Activated T-cell treated with anti-CD3 and anti-CD28 coated beads, Interleukin-2, amount 50 U/mL, for 4 hours (primary cell): ENCODE measurements around the gene ZG16B. TPM values are rescaled to one million over a fixed set of nuclear protein-coding genes. Genes with fewer than 3 reads are reported as not detected.

Experiments used
- ATAC-seq, 2 donors: fragments of 200-7000 bp; cut with Tn5 transposase; one replicate each; pipeline ENCODE4 v1.10.0; 2021
- DNase-seq: peaks from one replicate; pipeline ENCODE4 v3.0.0-alpha.2; 2020
- H3K27me3 Mint-ChIP-seq: one replicate; pipeline ENCODE4 v1.8.0; 2021; ENCODE audit warnings: low read depth, mixed read lengths
- H3K36me3 Mint-ChIP-seq: one replicate; pipeline ENCODE4 v1.8.0; 2022; ENCODE audit warnings: mixed read lengths; ENCODE audit not compliant: insufficient read depth
- H3K4me1 Mint-ChIP-seq: one replicate; pipeline ENCODE4 v1.8.0; 2021; ENCODE audit warnings: low read depth, mixed read lengths
- H3K4me3 Mint-ChIP-seq: one replicate; pipeline ENCODE4 v1.8.0; 2021; ENCODE audit warnings: mild to moderate bottlenecking, moderate library complexity, mixed read lengths
- H3K9me3 Mint-ChIP-seq: one replicate; pipeline ENCODE4 v1.8.0; 2021; ENCODE audit warnings: mixed read lengths
- total RNA-seq, 3 donors: library from RNA; stranded (reverse); gene quantifications; one replicate each; pipeline ENCODE4 v1.2.1, GENCODE V29; 2021

The ZG16B gene
- total RNA-seq, 3 donors from 2014 or later, result 0.33 TPM; not detected in 2

DNA sequence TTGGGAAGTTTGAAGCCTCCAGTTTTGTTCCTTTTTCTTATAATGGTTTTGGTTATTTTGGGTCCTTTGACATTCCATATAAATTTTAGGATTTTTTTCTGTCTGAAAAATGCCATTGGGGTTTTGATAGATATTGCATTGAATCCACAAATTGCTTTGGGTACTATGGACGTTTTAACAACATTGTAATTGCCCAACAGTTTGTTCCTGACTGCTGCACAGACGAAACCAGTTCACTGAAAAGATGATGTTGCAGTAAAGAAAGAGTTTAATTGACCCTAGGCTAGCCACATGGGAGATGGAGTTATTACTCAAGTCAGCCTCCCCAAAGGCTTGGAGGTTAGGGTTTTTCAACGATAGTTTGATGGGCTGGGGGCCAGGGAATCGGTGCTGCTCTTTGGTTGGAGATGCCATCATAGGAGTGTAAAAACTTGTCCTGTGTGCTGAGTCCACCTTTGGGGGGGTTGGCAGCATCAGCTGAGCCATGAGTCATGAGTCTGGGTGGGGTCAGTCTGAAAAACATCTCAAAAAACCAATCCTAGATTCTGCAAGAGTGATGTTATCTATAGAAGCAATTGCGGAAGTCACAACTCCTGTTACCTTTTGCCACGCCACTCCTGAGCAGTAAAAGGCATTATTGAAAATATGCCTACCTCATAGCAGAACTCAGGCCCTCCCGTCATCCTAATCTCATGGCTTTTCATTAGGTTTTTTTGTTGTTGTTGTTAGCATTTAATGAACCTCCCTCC, 34.5 kb upstream of the ZG16B start:
- no peaks in the 10 kb centered on the region for H3K4me1 Mint-ChIP-seq
- H3K9me3 Mint-ChIP-seq, result no peaks in the 10 kb centered on the region
- H3K36me3 Mint-ChIP-seq, result no peaks in the 10 kb centered on the region
- H3K4me3 Mint-ChIP-seq, result no peak overlapping the region
- DNase-seq (no peak), ATAC-seq (no peak)
- peaks cover 26% of the 10 kb centered on the region for H3K27me3 Mint-ChIP-seq

DNA sequence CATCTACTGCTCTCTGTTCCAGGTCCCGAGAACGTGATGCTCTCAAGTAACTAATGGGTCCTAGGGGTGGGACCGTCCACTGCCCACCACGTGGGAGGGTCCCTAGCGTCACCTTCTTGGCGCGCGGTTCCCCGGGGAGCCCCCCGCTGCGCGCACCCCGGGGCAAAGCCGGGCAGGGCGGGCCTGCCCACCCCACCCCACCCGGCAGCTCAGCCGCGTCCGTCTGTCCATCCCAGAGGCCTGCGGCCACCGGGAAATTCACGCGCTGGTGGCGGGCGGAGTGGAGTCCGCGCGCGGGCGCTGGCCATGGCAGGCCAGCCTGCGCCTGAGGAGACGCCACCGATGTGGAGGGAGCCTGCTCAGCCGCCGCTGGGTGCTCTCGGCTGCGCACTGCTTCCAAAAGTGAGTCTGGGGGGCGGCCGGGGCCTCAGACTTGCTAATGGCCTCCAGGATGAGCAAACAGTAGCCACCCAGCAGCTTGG, 31.3 kb upstream of the ZG16B start:
- no peaks in the 10 kb centered on the region for H3K4me1 Mint-ChIP-seq
- ATAC-seq, result no peak
- H3K36me3 Mint-ChIP-seq, result no peaks in the 10 kb centered on the region
- no peak for DNase-seq
- peaks cover 10% of the 10 kb centered on the region for H3K9me3 Mint-ChIP-seq
- peaks cover 8% of the 10 kb centered on the region for H3K27me3 Mint-ChIP-seq
- no peak overlapping the region for H3K4me3 Mint-ChIP-seq

GRCh38 chr16:2799205-2799858, 30.8 kb upstream of the ZG16B start:
- peaks cover 8% of the 10 kb centered on the region for H3K27me3 Mint-ChIP-seq
- ATAC-seq, result no peak
- DNase-seq, result no peak
- peaks cover 12% of the 10 kb centered on the region for H3K9me3 Mint-ChIP-seq
- H3K4me3 Mint-ChIP-seq, result no peak overlapping the region
- H3K36me3 Mint-ChIP-seq, result no peaks in the 10 kb centered on the region
- H3K4me1 Mint-ChIP-seq, result no peaks in the 10 kb centered on the region

DNA sequence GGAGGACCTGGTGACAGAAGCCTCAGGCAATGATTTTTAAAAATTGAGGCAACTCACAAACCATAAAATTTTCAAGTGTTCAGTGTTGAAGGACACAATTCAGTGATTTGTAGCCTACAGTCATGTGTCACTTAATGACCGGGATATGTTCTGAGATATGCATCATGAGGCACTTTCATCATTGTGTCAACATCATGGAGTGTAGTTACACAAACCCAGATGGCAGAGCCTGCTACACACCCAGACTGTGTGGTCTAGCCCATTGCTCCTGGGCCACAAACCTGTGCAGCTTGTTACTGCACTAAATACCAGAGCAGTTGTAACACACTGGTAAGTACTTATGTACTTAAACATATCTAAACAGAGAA, 30.3 kb upstream of the ZG16B start:
- H3K4me1 Mint-ChIP-seq, result no peaks in the 10 kb centered on the region
- no peak for DNase-seq
- H3K9me3 Mint-ChIP-seq, result peaks cover 12% of the 10 kb centered on the region

DNA sequence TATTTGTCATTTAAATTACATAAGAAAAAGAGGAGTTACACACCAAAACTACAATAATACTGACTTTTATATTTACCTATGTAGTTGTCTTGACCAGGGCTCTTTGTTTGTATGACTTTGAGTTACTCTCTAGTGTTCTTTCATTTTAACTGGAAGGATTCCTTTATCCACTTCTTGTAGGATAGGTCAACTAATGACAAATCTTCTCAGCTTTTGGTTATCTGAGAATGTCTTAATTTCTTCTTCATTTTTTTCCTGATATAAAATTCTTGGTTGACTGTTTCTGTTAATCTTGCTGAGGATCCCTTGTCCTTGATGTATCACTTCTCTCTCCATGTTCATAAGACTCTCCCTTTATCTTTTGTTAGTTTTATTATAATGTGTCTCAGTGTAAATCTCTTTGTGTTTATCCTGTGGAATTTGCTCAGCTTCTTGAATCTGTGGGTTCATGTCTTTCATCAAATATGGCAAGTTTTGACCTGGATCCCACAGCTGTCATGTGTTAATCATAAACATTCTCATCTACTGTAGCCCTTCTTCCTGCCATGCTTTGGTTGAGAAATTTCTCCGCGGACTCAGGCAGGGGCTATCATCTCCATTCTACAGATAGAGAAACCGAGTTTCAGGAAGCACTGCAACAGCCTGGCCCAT, 26.4 kb upstream of the ZG16B start:
- Mint-ChIP-seq H3K4me1 (no peaks in the 10 kb centered on the region), H3K4me3 (no peak overlapping the region), H3K27me3 (peaks cover 14% of the 10 kb centered on the region), H3K9me3 (peaks cover 12% of the 10 kb centered on the region), H3K36me3 (no peaks in the 10 kb centered on the region)
- DNase-seq (no peak), ATAC-seq (no peak)

More for the DNA sequence above, 30.3 kb upstream of the ZG16B start:
- Mint-ChIP-seq H3K4me3 (no peak overlapping the region), H3K36me3 (no peaks in the 10 kb centered on the region), H3K27me3 (peaks cover 3% of the 10 kb centered on the region)
- no peak for ATAC-seq

GRCh38 chr16:2804728-2805127, 25.4 kb upstream of the ZG16B start:
- no peak overlapping the region for H3K4me3 Mint-ChIP-seq
- peaks cover 12% of the 10 kb centered on the region for H3K9me3 Mint-ChIP-seq
- DNase-seq, result no peak
- no peaks in the 10 kb centered on the region for H3K36me3 Mint-ChIP-seq
- H3K4me1 Mint-ChIP-seq, result no peaks in the 10 kb centered on the region
- H3K27me3 Mint-ChIP-seq, result peaks cover 14% of the 10 kb centered on the region
- no peak for ATAC-seq

DNA sequence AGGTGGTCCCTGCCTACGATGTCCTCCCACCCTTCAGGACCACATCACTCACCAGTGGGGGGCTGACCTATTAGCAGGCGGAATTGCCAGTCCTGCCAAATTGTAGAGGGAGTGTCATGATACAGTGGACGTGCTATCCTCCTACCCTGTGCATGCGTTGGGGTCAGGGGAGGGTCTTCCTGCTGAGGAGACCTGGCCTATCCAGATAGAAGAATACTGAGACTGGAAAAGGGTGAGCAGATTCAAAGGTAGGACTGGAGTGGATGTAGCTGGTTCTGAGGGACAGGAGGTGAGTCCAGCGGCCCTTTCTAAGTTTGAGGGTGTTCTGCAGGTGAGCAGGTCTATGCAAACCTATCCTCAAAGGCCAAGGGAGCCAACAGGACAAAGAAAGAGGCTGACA, 23.8 kb upstream of the ZG16B start:
- ATAC-seq (no peak), DNase-seq (no peak)
- Mint-ChIP-seq H3K27me3 (peaks cover 19% of the 10 kb centered on the region), H3K36me3 (no peaks in the 10 kb centered on the region), H3K4me3 (no peak overlapping the region), H3K9me3 (peaks cover 12% of the 10 kb centered on the region), H3K4me1 (no peaks in the 10 kb centered on the region)

DNA sequence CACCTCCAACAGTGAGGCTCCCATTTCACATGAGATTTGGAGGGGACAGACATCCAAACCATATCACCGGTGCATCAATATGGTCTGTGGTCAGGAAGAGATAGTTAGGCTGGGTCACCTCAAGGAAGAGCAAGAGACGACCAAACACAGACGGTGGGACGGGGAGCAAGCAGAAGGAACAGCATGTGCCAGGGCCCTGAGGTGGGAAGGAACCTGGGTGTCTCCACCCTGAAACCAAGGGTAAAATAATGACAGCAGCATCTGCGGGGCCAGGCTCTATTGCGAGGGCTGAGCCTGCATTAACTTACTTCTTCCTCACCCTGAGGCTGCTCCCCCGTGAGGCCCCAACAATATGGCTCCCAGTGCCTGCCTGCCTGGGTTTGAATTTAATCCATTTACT, 21.9 kb upstream of the ZG16B start:
- peaks cover 23% of the 10 kb centered on the region for H3K27me3 Mint-ChIP-seq
- no peak for DNase-seq
- no peaks in the 10 kb centered on the region for H3K36me3 Mint-ChIP-seq
- no peaks in the 10 kb centered on the region for H3K4me1 Mint-ChIP-seq
- no peak overlapping the region for H3K4me3 Mint-ChIP-seq
- H3K9me3 Mint-ChIP-seq, result peaks cover 8% of the 10 kb centered on the region
- no peak for ATAC-seq

DNA sequence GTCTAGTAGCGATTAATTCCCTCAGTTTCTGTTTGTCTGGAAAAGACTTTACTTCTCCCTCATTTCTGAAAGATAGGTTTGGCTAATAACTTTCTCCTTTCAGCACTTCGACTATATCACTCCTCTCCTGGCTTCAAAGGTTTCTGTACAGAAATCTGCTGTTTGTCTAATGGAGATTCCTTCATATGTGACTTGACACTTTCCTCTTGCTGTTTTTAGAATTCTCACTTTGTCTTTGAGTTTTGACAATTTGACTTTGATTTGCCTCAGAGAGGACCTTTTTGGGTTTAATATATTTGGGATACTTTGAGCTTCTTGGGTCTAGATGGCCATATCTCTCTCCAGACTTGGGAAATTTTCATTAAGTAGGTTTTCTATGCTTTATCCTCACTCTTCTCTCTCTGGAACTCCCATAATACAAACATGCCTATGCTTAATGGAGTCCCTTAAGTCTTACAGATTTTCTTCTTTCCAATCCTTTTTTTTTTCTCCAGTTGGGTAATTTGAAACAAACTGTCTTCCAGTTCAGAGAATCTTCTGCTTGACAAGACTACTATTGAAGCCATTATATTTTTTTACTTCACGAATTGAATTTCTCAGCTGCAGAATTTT, 20.8 kb upstream of the ZG16B start:
- Mint-ChIP-seq H3K27me3 (peaks cover 24% of the 10 kb centered on the region), H3K36me3 (no peaks in the 10 kb centered on the region), H3K9me3 (no peaks in the 10 kb centered on the region), H3K4me1 (no peaks in the 10 kb centered on the region), H3K4me3 (no peak overlapping the region)
- DNase-seq, result no peak
- no peak for ATAC-seq

- no peaks in the 10 kb centered on the region for H3K36me3 Mint-ChIP-seq
- peaks cover 23% of the 10 kb centered on the region for H3K27me3 Mint-ChIP-seq
- no peaks in the 10 kb centered on the region for H3K9me3 Mint-ChIP-seq
- DNase-seq (no peak), ATAC-seq (no peak)
- no peak overlapping the region for H3K4me3 Mint-ChIP-seq
- no peaks in the 10 kb centered on the region for H3K4me1 Mint-ChIP-seq
Measured at GRCh38 chr16:2810651-2811050, 19.5 kb upstream of the ZG16B start.

- H3K9me3 Mint-ChIP-seq, result no peaks in the 10 kb centered on the region
- no peak for DNase-seq
- no peak for ATAC-seq
- no peak overlapping the region for H3K4me3 Mint-ChIP-seq
- no peaks in the 10 kb centered on the region for H3K4me1 Mint-ChIP-seq
- H3K36me3 Mint-ChIP-seq, result no peaks in the 10 kb centered on the region
- H3K27me3 Mint-ChIP-seq, result peaks cover 18% of the 10 kb centered on the region
Measured at GRCh38 chr16:2811703-2812471, 18.2 kb upstream of the ZG16B start.

DNA sequence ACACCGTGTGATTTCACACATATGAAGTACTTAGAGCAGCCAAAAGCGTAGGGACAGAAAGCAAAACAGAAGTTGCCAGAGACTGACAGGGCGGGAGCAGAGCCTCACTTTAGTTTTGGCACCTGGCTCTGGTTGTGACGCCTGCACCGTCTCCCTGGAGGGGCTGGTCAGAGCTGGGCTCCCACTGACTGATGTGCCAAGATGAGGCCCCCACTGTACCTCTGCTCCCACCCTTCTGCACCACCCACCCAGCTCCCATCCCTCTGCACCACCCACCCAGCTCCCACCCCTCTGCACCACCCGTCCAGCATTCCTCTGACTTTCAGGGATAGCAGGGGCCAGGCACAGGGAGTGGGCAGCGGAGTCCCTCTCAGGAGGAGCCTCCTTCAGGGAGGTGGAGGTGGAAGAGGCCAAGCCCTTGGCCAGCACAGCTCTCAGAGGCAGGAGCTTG, 16.3 kb upstream of the ZG16B start:
- H3K4me3 Mint-ChIP-seq, result no peak overlapping the region
- H3K36me3 Mint-ChIP-seq, result no peaks in the 10 kb centered on the region
- no peak for DNase-seq
- no peak for ATAC-seq
- H3K9me3 Mint-ChIP-seq, result no peaks in the 10 kb centered on the region
- peaks cover 11% of the 10 kb centered on the region for H3K27me3 Mint-ChIP-seq
- H3K4me1 Mint-ChIP-seq, result no peaks in the 10 kb centered on the region

DNA sequence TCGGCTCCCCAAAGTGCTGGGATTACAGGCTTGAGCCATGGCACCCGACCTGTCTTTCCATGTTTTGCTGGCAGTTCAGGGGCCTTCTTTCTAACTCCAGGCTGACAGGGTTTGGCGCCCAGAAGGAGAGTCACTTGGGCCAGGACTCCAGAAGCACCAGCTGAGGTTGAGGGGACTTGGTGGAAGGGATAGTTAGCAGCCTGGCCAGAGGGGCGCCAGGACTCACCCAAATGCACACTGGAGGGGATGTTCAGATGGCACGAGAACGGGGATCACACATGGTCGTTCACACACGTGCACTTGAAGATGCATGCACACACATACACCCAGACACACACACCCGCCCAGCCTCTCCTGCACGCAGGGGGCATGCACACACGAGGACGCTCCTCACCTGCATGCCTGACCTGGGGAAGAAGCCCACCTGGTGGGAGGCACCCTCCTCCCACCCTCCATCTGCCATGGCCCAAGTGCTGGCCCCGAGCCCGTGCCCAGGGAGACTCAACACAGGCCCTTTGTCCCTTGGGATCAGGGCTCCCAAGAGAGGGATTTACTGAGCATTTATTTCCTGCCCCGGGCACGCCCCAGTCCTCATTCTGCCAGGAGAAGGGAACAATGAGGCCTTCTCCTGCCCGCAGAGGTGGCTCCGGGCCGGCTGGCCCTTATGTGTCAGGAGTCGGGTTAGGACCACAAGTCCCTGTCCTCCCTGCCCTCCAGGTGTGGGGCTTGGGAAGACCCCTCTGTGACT, 15.4 kb upstream of the ZG16B start:
- ATAC-seq, result no peak
- Mint-ChIP-seq H3K4me1 (no peaks in the 10 kb centered on the region), H3K9me3 (no peaks in the 10 kb centered on the region), H3K36me3 (no peaks in the 10 kb centered on the region), H3K27me3 (peaks cover 12% of the 10 kb centered on the region), H3K4me3 (no peak overlapping the region)
- no peak for DNase-seq
